Stromal cell of bone marrow (primary cell): ENCODE measurements around the gene SLC2A14.
"Not testable (repeated sequence)": the region's sequence is repeated elsewhere in the genome, so short reads cannot be mapped to it uniquely, and the experiment has no call there.

Experiments used
- DNase-seq: peaks from one replicate; pipeline ENCODE4 v3.0.0-alpha.2; 2012; ENCODE audit warnings: low read depth

SLC2A14 gene

GRCh38 chr12:7869137-7869536, 3.6 kb downstream of the SLC2A14 start:
- DNase-seq: no peak

- DNase-seq: peak; percentile 25
These were observed 4.3 kb downstream of the SLC2A14 start for GRCh38 chr12:7868391-7868790.

- no peak for DNase-seq
These were observed 8.0 kb downstream of the SLC2A14 start for GRCh38 chr12:7864601-7865150.

GRCh38 chr12:7862814-7863348, 9.8 kb downstream of the SLC2A14 start:
- not testable (repeated sequence) for DNase-seq

- DNase-seq: not testable (repeated sequence)
These were observed 10.4 kb downstream of the SLC2A14 start for GRCh38 chr12:7862301-7862700.

GRCh38 chr12:7859552-7859951, 13.2 kb downstream of the SLC2A14 start:
- peak; percentile 48 for DNase-seq

GRCh38 chr12:7857971-7858370, 14.7 kb downstream of the SLC2A14 start:
- no peak for DNase-seq

GRCh38 chr12:7856516-7856915, 16.2 kb downstream of the SLC2A14 start:
- no peak for DNase-seq

GRCh38 chr12:7853557-7853956, 19.2 kb downstream of the SLC2A14 start:
- no peak for DNase-seq

GRCh38 chr12:7851622-7852081, 21.1 kb downstream of the SLC2A14 start:
- not testable (repeated sequence) for DNase-seq

- not testable (repeated sequence) for DNase-seq
These were observed 22.6 kb downstream of the SLC2A14 start for GRCh38 chr12:7850099-7850498.

GRCh38 chr12:7848098-7848422, 24.7 kb downstream of the SLC2A14 start:
- DNase-seq: not testable (repeated sequence)

GRCh38 chr12:7847226-7848097, 25.3 kb downstream of the SLC2A14 start:
- peak; percentile 48 for DNase-seq

GRCh38 chr12:7844116-7844515, 28.6 kb downstream of the SLC2A14 start:
- no peak for DNase-seq

- not testable (repeated sequence) for DNase-seq
These were observed 29.1 kb downstream of the SLC2A14 start for GRCh38 chr12:7843583-7843982.

- not testable (repeated sequence) for DNase-seq
These were observed 29.6 kb downstream of the SLC2A14 start for GRCh38 chr12:7843149-7843548.

GRCh38 chr12:7842444-7842843, 30.3 kb downstream of the SLC2A14 start:
- DNase-seq: not testable (repeated sequence)

GRCh38 chr12:7839848-7840247, 32.9 kb downstream of the SLC2A14 start:
- DNase-seq: not testable (repeated sequence)

GRCh38 chr12:7839226-7839625, 33.5 kb downstream of the SLC2A14 start:
- peak; percentile 18 for DNase-seq

- DNase-seq: no peak
These were observed 35.3 kb downstream of the SLC2A14 start for GRCh38 chr12:7837366-7837765.

- DNase-seq: no peak
These were observed 36.9 kb downstream of the SLC2A14 start for GRCh38 chr12:7835766-7836165.

GRCh38 chr12:7835116-7835515, 37.6 kb downstream of the SLC2A14 start:
- DNase-seq: no peak

GRCh38 chr12:7834701-7835100, 38.0 kb downstream of the SLC2A14 start:
- DNase-seq: no peak
